GM23338 (cell line): ENCODE measurements around the gene PCNX1. TPM values are rescaled to one million over a fixed set of nuclear protein-coding genes. Genes with fewer than 3 reads are reported as not detected.
A peak's percentile ranks its signal among the peaks of the same experiment; 100 is the strongest.

Experiments
- ATAC-seq: fragments of 200-7000 bp; cut with Tn5 transposase; 3 replicates; pipeline ENCODE4 v1.9.1; 2020
- DNase-seq: peaks from one replicate; pipeline ENCODE4 v3.0.0-alpha.2; 2015; ENCODE audit warnings: low spot score
- H2AFZ ChIP-seq: fragments of 200-600 bp; sonication (generic); 2 replicates; pipeline ENCODE4 v1.8.0; 2016; ENCODE audit warnings: antibody characterized with exemption, mild to moderate bottlenecking, moderate library complexity
- H3F3A ChIP-seq: fragments of 200-600 bp; sonication (generic); replicated peaks from 2 replicates; pipeline ENCODE4 v1.8.0; 2017; ENCODE audit warnings: antibody characterized with exemption, mixed run types, low read depth
- H3K27ac ChIP-seq: fragments of 200-600 bp; sonication (generic); 2 replicates; pipeline ENCODE4 v1.6.1; 2016; ENCODE audit warnings: low read depth
- H3K27me3 ChIP-seq: fragments of 200-600 bp; sonication (generic); 2 replicates; pipeline ENCODE4 v1.8.0; 2016; ENCODE audit warnings: mild to moderate bottlenecking, mixed run types, moderate library complexity; ENCODE audit not compliant: insufficient read depth
- H3K36me3 ChIP-seq: fragments of 200-600 bp; sonication (generic); 2 replicates; pipeline ENCODE4 v1.8.0; 2016; ENCODE audit warnings: mild to moderate bottlenecking; ENCODE audit not compliant: insufficient read depth
- H3K4me1 ChIP-seq: fragments of 200-600 bp; sonication (generic); 2 replicates; pipeline ENCODE4 v1.8.0; 2016; ENCODE audit warnings: mild to moderate bottlenecking, moderate library complexity; ENCODE audit not compliant: insufficient read depth
- H3K4me2 ChIP-seq: fragments of 200-600 bp; sonication (generic); 2 replicates; pipeline ENCODE4 v1.7.1; 2017; ENCODE audit warnings: mixed run types
- H3K4me3 ChIP-seq: fragments of 200-600 bp; sonication (generic); 2 replicates; pipeline ENCODE4 v1.6.1; 2016; ENCODE audit warnings: mixed run types
- H3K79me2 ChIP-seq: fragments of 200-600 bp; sonication (generic); replicated peaks from 2 replicates; pipeline ENCODE4 v1.8.0; 2017; ENCODE audit warnings: mild to moderate bottlenecking; ENCODE audit not compliant: insufficient read depth
- H3K9me2 ChIP-seq: fragments of 200-600 bp; sonication (generic); 2 replicates; pipeline ENCODE4 v1.8.0; 2017; ENCODE audit not compliant: insufficient read depth
- H4K20me1 ChIP-seq: fragments of 200-600 bp; sonication (generic); replicated peaks from 2 replicates; pipeline ENCODE4 v1.8.0; 2017; ENCODE audit warnings: mild to moderate bottlenecking; ENCODE audit not compliant: insufficient read depth
- H3K27ac Mint-ChIP-seq: 2 replicates; pipeline ENCODE4 v1.8.0; 2020; ENCODE audit warnings: inconsistent platforms, mild to moderate bottlenecking, moderate library complexity, mixed read lengths
- H3K27me3 Mint-ChIP-seq: 3 replicates; pipeline ENCODE4 v1.8.0; 2022; ENCODE audit warnings: low read depth, mild to moderate bottlenecking, moderate library complexity, mixed read lengths, inconsistent platforms; ENCODE audit not compliant: insufficient read depth, poor library complexity
- H3K36me3 Mint-ChIP-seq: 3 replicates; pipeline ENCODE4 v1.8.0; 2021; ENCODE audit warnings: low read depth, mild to moderate bottlenecking, inconsistent platforms, moderate library complexity, mixed read lengths
- H3K4me1 Mint-ChIP-seq: 3 replicates; pipeline ENCODE4 v1.8.0; 2020; ENCODE audit warnings: mild to moderate bottlenecking, inconsistent platforms, mixed read lengths
- H3K4me3 Mint-ChIP-seq: 3 replicates; pipeline ENCODE4 v1.8.0; 2021; ENCODE audit warnings: moderate library complexity, mild to moderate bottlenecking, inconsistent platforms, mixed read lengths
- H3K9me3 Mint-ChIP-seq: 3 replicates; pipeline ENCODE4 v1.8.0; 2020; ENCODE audit warnings: moderate library complexity, mild to moderate bottlenecking, inconsistent platforms, mixed read lengths
- CREB1 ChIP-seq: fragments of 250-450 bp; sonication (Bioruptor Pico); IDR thresholded peaks from 2 replicates; pipeline ENCODE4 v1.5.0; 2020; ENCODE audit warnings: low read depth, mild to moderate bottlenecking, moderate library complexity
- EZH2phosphoT487 ChIP-seq: fragments of 200-600 bp; sonication (generic); IDR thresholded peaks from one replicate; pipeline ENCODE4 v1.8.1; 2018; ENCODE audit warnings: antibody characterized with exemption; ENCODE audit not compliant: unreplicated experiment
- JUNB ChIP-seq: IDR thresholded peaks from one replicate; pipeline ENCODE4 v1.6.1; 2016; ENCODE audit warnings: antibody characterized with exemption; ENCODE audit not compliant: unreplicated experiment
- NANOG ChIP-seq: IDR thresholded peaks from 2 replicates; pipeline ENCODE4 v1.6.1; 2016; ENCODE audit warnings: antibody characterized with exemption, borderline replicate concordance
- POLR2AphosphoS5 ChIP-seq: IDR thresholded peaks from 2 replicates; pipeline ENCODE4 v1.6.1; 2016; ENCODE audit warnings: antibody characterized with exemption, low read depth
- ZNF331 ChIP-seq: fragments of 250-450 bp; sonication (Bioruptor Pico); IDR thresholded peaks from 2 replicates; pipeline ENCODE4 v1.5.0; 2020; ENCODE audit warnings: low read depth, mild to moderate bottlenecking, moderate library complexity
- polyA plus RNA-seq: library from polyadenylated mRNA; unstranded; fragments of >200 nt; fragmentation: Nextera tagmentation; extraction: Ambion mirVana; gene quantifications from 2 replicates; pipeline ENCODE4 v1.2.1, GENCODE V29; 2016
- total RNA-seq: library from RNA; depleted of rRNA; stranded (reverse); fragments of >200 nt; shearing (Covaris generic); gene quantifications from 2 replicates; pipeline ENCODE4 v1.2.3, GENCODE V29; 2014
- TF ChIP-seq, protein P1 (sequence below): fragments of 250-450 bp; sonication (Bioruptor Pico); IDR thresholded peaks from 2 replicates; pipeline ENCODE4 v1.5.0; 2020; ENCODE audit warnings: mild to moderate bottlenecking, moderate library complexity
- TF ChIP-seq, protein P2 (sequence below), 2 experiments: fragments of 200-600 bp in 1 of 2; sonication (generic) in 1 of 2; conservative IDR thresholded peaks; 2 replicates each; pipeline versions ENCODE4 v1.5.1 to v1.6.1; 2016 to 2017; ENCODE audit warnings: antibody characterized with exemption in 2 of 2, low read depth in 2 of 2, mild to moderate bottlenecking in 2 of 2, moderate library complexity in 1 of 2
- TF ChIP-seq, protein P3 (sequence below): IDR thresholded peaks from one replicate; pipeline ENCODE4 v1.6.1; 2018; ENCODE audit warnings: antibody characterized with exemption; ENCODE audit not compliant: unreplicated experiment

The PCNX1 gene
- total and polyA plus RNA-seq, 2 experiments from 2014 or later = 19.4 to 53.1 TPM

DNA sequence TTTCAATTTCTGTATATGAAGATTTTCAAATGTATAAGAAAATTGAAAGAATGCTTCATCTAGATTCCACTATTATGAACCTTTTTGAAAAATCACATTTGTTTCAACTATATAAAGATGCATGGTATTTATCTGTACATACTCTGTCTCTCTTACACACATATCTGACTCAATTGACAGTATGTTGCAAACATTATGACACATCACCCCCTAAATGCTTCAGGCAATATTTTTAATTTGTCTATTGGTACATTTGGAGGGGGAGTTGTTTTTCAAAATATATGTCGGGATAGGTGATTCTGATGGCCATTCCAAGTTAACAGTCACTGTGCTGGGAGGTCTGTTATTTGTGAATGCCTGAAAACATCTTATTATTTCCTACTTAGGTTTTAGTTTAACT, 14.4 kb downstream of the PCNX1 start (continued):
- TF ChIP-seq, protein P1, sequence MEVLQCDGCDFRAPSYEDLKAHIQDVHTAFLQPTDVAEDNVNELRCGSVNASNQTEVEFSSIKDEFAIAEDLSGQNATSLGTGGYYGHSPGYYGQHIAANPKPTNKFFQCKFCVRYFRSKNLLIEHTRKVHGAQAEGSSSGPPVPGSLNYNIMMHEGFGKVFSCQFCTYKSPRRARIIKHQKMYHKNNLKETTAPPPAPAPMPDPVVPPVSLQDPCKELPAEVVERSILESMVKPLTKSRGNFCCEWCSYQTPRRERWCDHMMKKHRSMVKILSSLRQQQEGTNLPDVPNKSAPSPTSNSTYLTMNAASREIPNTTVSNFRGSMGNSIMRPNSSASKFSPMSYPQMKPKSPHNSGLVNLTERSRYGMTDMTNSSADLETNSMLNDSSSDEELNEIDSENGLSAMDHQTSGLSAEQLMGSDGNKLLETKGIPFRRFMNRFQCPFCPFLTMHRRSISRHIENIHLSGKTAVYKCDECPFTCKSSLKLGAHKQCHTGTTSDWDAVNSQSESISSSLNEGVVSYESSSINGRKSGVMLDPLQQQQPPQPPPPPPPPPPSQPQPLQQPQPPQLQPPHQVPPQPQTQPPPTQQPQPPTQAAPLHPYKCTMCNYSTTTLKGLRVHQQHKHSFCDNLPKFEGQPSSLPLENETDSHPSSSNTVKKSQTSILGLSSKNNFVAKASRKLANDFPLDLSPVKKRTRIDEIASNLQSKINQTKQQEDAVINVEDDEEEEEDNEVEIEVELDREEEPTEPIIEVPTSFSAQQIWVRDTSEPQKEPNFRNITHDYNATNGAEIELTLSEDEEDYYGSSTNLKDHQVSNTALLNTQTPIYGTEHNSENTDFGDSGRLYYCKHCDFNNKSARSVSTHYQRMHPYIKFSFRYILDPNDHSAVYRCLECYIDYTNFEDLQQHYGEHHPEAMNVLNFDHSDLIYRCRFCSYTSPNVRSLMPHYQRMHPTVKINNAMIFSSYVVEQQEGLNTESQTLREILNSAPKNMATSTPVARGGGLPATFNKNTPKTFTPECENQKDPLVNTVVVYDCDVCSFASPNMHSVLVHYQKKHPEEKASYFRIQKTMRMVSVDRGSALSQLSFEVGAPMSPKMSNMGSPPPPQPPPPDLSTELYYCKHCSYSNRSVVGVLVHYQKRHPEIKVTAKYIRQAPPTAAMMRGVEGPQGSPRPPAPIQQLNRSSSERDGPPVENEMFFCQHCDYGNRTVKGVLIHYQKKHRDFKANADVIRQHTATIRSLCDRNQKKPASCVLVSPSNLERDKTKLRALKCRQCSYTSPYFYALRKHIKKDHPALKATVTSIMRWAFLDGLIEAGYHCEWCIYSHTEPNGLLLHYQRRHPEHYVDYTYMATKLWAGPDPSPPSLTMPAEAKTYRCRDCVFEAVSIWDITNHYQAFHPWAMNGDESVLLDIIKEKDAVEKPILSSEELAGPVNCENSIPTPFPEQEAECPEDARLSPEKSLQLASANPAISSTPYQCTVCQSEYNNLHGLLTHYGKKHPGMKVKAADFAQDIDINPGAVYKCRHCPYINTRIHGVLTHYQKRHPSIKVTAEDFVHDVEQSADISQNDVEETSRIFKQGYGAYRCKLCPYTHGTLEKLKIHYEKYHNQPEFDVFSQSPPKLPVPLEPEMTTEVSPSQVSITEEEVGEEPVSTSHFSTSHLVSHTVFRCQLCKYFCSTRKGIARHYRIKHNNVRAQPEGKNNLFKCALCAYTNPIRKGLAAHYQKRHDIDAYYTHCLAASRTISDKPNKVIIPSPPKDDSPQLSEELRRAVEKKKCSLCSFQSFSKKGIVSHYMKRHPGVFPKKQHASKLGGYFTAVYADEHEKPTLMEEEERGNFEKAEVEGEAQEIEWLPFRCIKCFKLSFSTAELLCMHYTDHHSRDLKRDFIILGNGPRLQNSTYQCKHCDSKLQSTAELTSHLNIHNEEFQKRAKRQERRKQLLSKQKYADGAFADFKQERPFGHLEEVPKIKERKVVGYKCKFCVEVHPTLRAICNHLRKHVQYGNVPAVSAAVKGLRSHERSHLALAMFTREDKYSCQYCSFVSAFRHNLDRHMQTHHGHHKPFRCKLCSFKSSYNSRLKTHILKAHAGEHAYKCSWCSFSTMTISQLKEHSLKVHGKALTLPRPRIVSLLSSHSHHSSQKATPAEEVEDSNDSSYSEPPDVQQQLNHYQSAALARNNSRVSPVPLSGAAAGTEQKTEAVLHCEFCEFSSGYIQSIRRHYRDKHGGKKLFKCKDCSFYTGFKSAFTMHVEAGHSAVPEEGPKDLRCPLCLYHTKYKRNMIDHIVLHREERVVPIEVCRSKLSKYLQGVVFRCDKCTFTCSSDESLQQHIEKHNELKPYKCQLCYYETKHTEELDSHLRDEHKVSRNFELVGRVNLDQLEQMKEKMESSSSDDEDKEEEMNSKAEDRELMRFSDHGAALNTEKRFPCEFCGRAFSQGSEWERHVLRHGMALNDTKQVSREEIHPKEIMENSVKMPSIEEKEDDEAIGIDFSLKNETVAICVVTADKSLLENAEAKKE = no peak
- TF ChIP-seq, protein P2, sequence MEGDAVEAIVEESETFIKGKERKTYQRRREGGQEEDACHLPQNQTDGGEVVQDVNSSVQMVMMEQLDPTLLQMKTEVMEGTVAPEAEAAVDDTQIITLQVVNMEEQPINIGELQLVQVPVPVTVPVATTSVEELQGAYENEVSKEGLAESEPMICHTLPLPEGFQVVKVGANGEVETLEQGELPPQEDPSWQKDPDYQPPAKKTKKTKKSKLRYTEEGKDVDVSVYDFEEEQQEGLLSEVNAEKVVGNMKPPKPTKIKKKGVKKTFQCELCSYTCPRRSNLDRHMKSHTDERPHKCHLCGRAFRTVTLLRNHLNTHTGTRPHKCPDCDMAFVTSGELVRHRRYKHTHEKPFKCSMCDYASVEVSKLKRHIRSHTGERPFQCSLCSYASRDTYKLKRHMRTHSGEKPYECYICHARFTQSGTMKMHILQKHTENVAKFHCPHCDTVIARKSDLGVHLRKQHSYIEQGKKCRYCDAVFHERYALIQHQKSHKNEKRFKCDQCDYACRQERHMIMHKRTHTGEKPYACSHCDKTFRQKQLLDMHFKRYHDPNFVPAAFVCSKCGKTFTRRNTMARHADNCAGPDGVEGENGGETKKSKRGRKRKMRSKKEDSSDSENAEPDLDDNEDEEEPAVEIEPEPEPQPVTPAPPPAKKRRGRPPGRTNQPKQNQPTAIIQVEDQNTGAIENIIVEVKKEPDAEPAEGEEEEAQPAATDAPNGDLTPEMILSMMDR (conservative IDR thresholded peaks at IDR 0.05; ENCODE audit: low read depth in 2 of 2) = no peak

DNA sequence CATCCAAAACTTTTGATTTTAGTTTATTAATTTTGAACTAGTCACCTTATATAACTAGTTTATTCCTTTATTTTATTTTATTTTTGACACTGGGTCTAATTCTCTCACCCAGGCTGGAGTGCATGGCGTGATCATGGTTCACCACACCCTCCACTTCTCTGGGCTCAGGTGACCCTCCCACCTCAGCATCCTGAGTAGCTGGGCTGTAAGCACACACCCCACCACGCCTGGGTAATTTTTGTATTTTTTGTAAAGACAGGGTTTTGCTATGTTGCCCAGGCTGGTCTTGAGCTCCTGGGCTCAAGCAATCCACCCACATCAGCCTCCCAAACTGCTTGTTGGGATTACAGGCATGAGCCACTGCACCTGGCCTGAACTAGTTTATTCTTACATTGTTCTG, 17.3 kb downstream of the PCNX1 start:
- no peaks in the 10 kb centered on the region for H3K9me3 Mint-ChIP-seq
- ATAC-seq = peak; percentile 34; the same call in 1 of the 3 replicates
- no peak overlapping the region for H3K4me2 ChIP-seq
- TF ChIP-seq, protein P3, sequence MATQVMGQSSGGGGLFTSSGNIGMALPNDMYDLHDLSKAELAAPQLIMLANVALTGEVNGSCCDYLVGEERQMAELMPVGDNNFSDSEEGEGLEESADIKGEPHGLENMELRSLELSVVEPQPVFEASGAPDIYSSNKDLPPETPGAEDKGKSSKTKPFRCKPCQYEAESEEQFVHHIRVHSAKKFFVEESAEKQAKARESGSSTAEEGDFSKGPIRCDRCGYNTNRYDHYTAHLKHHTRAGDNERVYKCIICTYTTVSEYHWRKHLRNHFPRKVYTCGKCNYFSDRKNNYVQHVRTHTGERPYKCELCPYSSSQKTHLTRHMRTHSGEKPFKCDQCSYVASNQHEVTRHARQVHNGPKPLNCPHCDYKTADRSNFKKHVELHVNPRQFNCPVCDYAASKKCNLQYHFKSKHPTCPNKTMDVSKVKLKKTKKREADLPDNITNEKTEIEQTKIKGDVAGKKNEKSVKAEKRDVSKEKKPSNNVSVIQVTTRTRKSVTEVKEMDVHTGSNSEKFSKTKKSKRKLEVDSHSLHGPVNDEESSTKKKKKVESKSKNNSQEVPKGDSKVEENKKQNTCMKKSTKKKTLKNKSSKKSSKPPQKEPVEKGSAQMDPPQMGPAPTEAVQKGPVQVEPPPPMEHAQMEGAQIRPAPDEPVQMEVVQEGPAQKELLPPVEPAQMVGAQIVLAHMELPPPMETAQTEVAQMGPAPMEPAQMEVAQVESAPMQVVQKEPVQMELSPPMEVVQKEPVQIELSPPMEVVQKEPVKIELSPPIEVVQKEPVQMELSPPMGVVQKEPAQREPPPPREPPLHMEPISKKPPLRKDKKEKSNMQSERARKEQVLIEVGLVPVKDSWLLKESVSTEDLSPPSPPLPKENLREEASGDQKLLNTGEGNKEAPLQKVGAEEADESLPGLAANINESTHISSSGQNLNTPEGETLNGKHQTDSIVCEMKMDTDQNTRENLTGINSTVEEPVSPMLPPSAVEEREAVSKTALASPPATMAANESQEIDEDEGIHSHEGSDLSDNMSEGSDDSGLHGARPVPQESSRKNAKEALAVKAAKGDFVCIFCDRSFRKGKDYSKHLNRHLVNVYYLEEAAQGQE = no peak
- TF ChIP-seq EZH2phosphoT487 (no peak), ZNF331 (CRISPR knock-in tag) (no peak), JUNB (no peak), CREB1 (CRISPR knock-in tag) (no peak), NANOG (no peak), POLR2AphosphoS5 (no peak)
- TF ChIP-seq, protein P2 (conservative IDR thresholded peaks at IDR 0.05; ENCODE audit: low read depth in 2 of 2) = no peak

More for the DNA sequence above, 17.3 kb downstream of the PCNX1 start:
- Mint-ChIP-seq H3K27me3 (no peaks in the 10 kb centered on the region), H3K27ac (no peak overlapping the region), H3K36me3 (no peaks in the 10 kb centered on the region), H3K4me3 (no peak overlapping the region), H3K4me1 (peaks cover 17% of the 10 kb centered on the region)
- Histone ChIP-seq H4K20me1 (peaks cover 47% of the 10 kb centered on the region), H3K27me3 (no peaks in the 10 kb centered on the region), H2AFZ (no peak overlapping the region), H3K4me3 (no peak overlapping the region), H3K9me2 (no peaks in the 10 kb centered on the region), H3K4me1 (peaks cover 8% of the 10 kb centered on the region), H3K79me2 (peaks cover 100% of the 10 kb centered on the region), H3F3A (no peaks in the 10 kb centered on the region), H3K36me3 (no peaks in the 10 kb centered on the region), H3K27ac (no peak overlapping the region)
- DNase-seq = no peak
